Measurements from ENCODE around the gene FCRL3. TPM values are rescaled to one million over a fixed set of nuclear protein-coding genes. Genes with fewer than 3 reads are reported as not detected.
"Not testable (repeated sequence)": the region's sequence is repeated elsewhere in the genome, so short reads cannot be mapped to it uniquely, and the experiment has no call there.

The FCRL3 gene
- 1 to 10 TPM in 1 of 2 donors, under 1 TPM in 1; 0.19 to 1.1 TPM for total RNA-seq
- long read RNA-seq, donor 1, result 0 reads
- long read RNA-seq, donor 2, result 0 reads

GRCh38 chr1:157700732-157701131, at the start of gene FCRL3:
Gene FCRL3 (minus strand): TSS chr1:157700769. CDS start chr1:157700489, 280 bp downstream.
- DNase-seq (ENCODE audit: low spot score), result no peak
- intact Hi-C loops (cut with DNase I), result no loop called here

GRCh38 chr1:157748262-157748817, 47.8 kb upstream of the FCRL3 start:
- no peak for DNase-seq (ENCODE audit: low spot score)
- intact Hi-C loops (cut with DNase I), result no loop called here

GRCh38 chr1:157739229-157739901, 38.8 kb upstream of the FCRL3 start:
- intact Hi-C loops (cut with DNase I), result no loop called here
- no peak for DNase-seq (ENCODE audit: low spot score)

- intact Hi-C loops (cut with DNase I); DNase-seq (ENCODE audit: low spot score): not testable (repeated sequence)
Measured at GRCh38 chr1:157735991-157736390, 35.4 kb upstream of the FCRL3 start.

- intact Hi-C loops (cut with DNase I), result no loop called here
- DNase-seq (ENCODE audit: low spot score), result no peak
Measured at GRCh38 chr1:157734321-157734720, 33.8 kb upstream of the FCRL3 start.

GRCh38 chr1:157732755-157733154, 32.2 kb upstream of the FCRL3 start:
- intact Hi-C loops (cut with DNase I), result no loop called here
- no peak for DNase-seq (ENCODE audit: low spot score)

- intact Hi-C loops (cut with DNase I), result no loop called here
- no peak for DNase-seq (ENCODE audit: low spot score)
Measured at GRCh38 chr1:157725221-157725577, 24.6 kb upstream of the FCRL3 start.

GRCh38 chr1:157724537-157725220, 24.1 kb upstream of the FCRL3 start:
- intact Hi-C loops (cut with DNase I), result no loop called here
- no peak for DNase-seq (ENCODE audit: low spot score)

- no peak for DNase-seq (ENCODE audit: low spot score)
- intact Hi-C loops (cut with DNase I), result no loop called here
Measured at GRCh38 chr1:157723157-157723556, 22.6 kb upstream of the FCRL3 start.

GRCh38 chr1:157721985-157722384, 21.4 kb upstream of the FCRL3 start:
- no peak for DNase-seq (ENCODE audit: low spot score)
- intact Hi-C loops (cut with DNase I), result no loop called here

GRCh38 chr1:157715736-157716135, 15.2 kb upstream of the FCRL3 start:
- intact Hi-C loops (cut with DNase I), result no loop called here
- no peak for DNase-seq (ENCODE audit: low spot score)

GRCh38 chr1:157711802-157712201, 11.2 kb upstream of the FCRL3 start:
- intact Hi-C loops (cut with DNase I), result no loop called here

GRCh38 chr1:157704878-157705277, 4.3 kb upstream of the FCRL3 start:
- intact Hi-C loops (cut with DNase I), result no loop called here
- no peak for DNase-seq (ENCODE audit: low spot score)

More at GRCh38 chr1:157711802-157712201, 11.2 kb upstream of the FCRL3 start:
- DNase-seq (ENCODE audit: low spot score), result no peak

GRCh38 chr1:157703981-157704380, 3.4 kb upstream of the FCRL3 start:
- DNase-seq (ENCODE audit: low spot score), result no peak
- intact Hi-C loops (cut with DNase I), result no loop called here

- no peak for DNase-seq (ENCODE audit: low spot score)
- intact Hi-C loops (cut with DNase I), result no loop called here
Measured at GRCh38 chr1:157702308-157702825, 1.8 kb upstream of the FCRL3 start.

- intact Hi-C loops (cut with DNase I), result no loop called here
Measured at GRCh38 chr1:157700305-157700704, 264 bp downstream of the FCRL3 start.

GRCh38 chr1:157697781-157698569, 2.6 kb downstream of the FCRL3 start:
- DNase-seq (ENCODE audit: low spot score), result no peak
- intact Hi-C loops (cut with DNase I), result no loop called here

More at GRCh38 chr1:157700305-157700704, 264 bp downstream of the FCRL3 start:
- DNase-seq (ENCODE audit: low spot score), result no peak

GRCh38 chr1:157696966-157697628, 3.5 kb downstream of the FCRL3 start:
- intact Hi-C loops (cut with DNase I), result no loop called here
- DNase-seq (ENCODE audit: low spot score), result no peak

GRCh38 chr1:157695417-157695816, 5.2 kb downstream of the FCRL3 start:
- DNase-seq (ENCODE audit: low spot score), result no peak
- intact Hi-C loops (cut with DNase I), result no loop called here
